HG03159 (cell line): Measurements from ENCODE around the gene KBTBD4.
"Not testable (repeated sequence)": the region's sequence is repeated elsewhere in the genome, so short reads cannot be mapped to it uniquely, and the experiment has no call there.

ENCODE experiments used
- ATAC-seq: cut with Tn5 transposase; IDR thresholded peaks from one replicate; pipeline ENCODE4 v1.9.1; 2021; ENCODE audit warnings: mild to moderate bottlenecking, moderate library complexity; ENCODE audit not compliant: unreplicated experiment

The KBTBD4 gene

GRCh38 chr11:47529951-47530350, 48.8 kb downstream of the KBTBD4 start:
- no peak for ATAC-seq

GRCh38 chr11:47527186-47527585, 51.6 kb downstream of the KBTBD4 start:
- ATAC-seq = no peak

- not testable (repeated sequence) for ATAC-seq
Observed at GRCh38 chr11:47526032-47526431, 52.7 kb downstream of the KBTBD4 start.

GRCh38 chr11:47524291-47524874, 54.4 kb downstream of the KBTBD4 start:
- ATAC-seq = peak; percentile 12

GRCh38 chr11:47523490-47524225, 55.1 kb downstream of the KBTBD4 start:
- ATAC-seq = peak; percentile 53
